Activated CD8-positive, alpha-beta memory T cell treated with anti-CD3 and anti-CD28 coated beads for 36 hours (primary cell): ENCODE results near the gene PFKM. TPM values are rescaled to one million over a fixed set of nuclear protein-coding genes. Genes with fewer than 3 reads are reported as not detected.

ENCODE experiments used
- CTCF ChIA-PET: fragments of 350-600 bp; sonication (Branson Sonifier 250); formaldehyde crosslinking; loops from one replicate; lab custom pipeline; 2021; ENCODE audit warnings: antibody characterized with exemption; lab: Charles Lee
- POLR2A ChIA-PET: fragments of 350-600 bp; sonication (Branson Sonifier 250); formaldehyde crosslinking; loops from one replicate; lab custom pipeline; 2021; ENCODE audit warnings: antibody characterized with exemption; lab: Charles Lee
- total RNA-seq, 2 experiments: library from RNA; stranded (reverse); gene quantifications; one replicate each; pipeline ENCODE4 v1.2.3, GENCODE V29; 2021

PFKM gene
- 10 to 100 TPM; 50.0 to 55.2 TPM for total RNA-seq

- ChIA-PET POLR2A (interaction anchor here (0.7 kb wide), 2 partner anchors 28 to 776 kb away, joined by 4 to 5 read pairs; no protein-coding TSS in a partner anchor), CTCF (no interaction called here)
Measured at GRCh38 chr12:48119078-48119833, at the start of gene PFKM. Gene PFKM, plus strand, starts transcription at chr12:48119364. Its CDS starts 3,411 bp downstream, at chr12:48122775.

GRCh38 chr12:48070033-48070432 lies 49.1 kb upstream of the PFKM start:
- ChIA-PET CTCF (no interaction called here), POLR2A (no interaction called here)

- ChIA-PET CTCF (no interaction called here), POLR2A (no interaction called here)
Measured at GRCh38 chr12:48070731-48071130, 48.4 kb upstream of the PFKM start.

- POLR2A ChIA-PET, result no interaction called here
- CTCF ChIA-PET, result no interaction called here
Measured at GRCh38 chr12:48071808-48072207, 47.4 kb upstream of the PFKM start.

GRCh38 chr12:48072266-48072665 lies 46.9 kb upstream of the PFKM start:
- ChIA-PET POLR2A (no interaction called here), CTCF (no interaction called here)

GRCh38 chr12:48074266-48074665 lies 44.9 kb upstream of the PFKM start:
- CTCF ChIA-PET, result no interaction called here
- POLR2A ChIA-PET, result no interaction called here

GRCh38 chr12:48075832-48076231 lies 43.3 kb upstream of the PFKM start:
- ChIA-PET POLR2A (no interaction called here), CTCF (no interaction called here)

- ChIA-PET CTCF (no interaction called here), POLR2A (no interaction called here)
Measured at GRCh38 chr12:48077111-48077510, 42.1 kb upstream of the PFKM start.

- CTCF ChIA-PET, result no interaction called here
Measured at GRCh38 chr12:48078901-48079300, 40.3 kb upstream of the PFKM start.

GRCh38 chr12:48080285-48080684 lies 38.9 kb upstream of the PFKM start:
- CTCF ChIA-PET, result interaction anchor here (0.5 kb wide), 1 partner anchor 547 kb away, joined by 3 read pairs; no protein-coding TSS in a partner anchor
- POLR2A ChIA-PET, result no interaction called here

More at GRCh38 chr12:48078901-48079300, 40.3 kb upstream of the PFKM start:
- POLR2A ChIA-PET, result no interaction called here

- ChIA-PET POLR2A (no interaction called here), CTCF (interaction anchor here (0.5 kb wide), 1 partner anchor 546 kb away, joined by 3 read pairs; no protein-coding TSS in a partner anchor)
Measured at GRCh38 chr12:48080821-48081220, 38.3 kb upstream of the PFKM start.

- CTCF ChIA-PET, result interaction anchor here (0.6 kb wide), 2 partner anchors 32 to 194 kb away, joined by 3 read pairs; no protein-coding TSS in a partner anchor
- POLR2A ChIA-PET, result no interaction called here
Measured at GRCh38 chr12:48084066-48084465, 35.1 kb upstream of the PFKM start.

- ChIA-PET CTCF (no interaction called here), POLR2A (no interaction called here)
Measured at GRCh38 chr12:48084841-48085460, 34.2 kb upstream of the PFKM start.

GRCh38 chr12:48086327-48086726 lies 32.8 kb upstream of the PFKM start:
- POLR2A ChIA-PET, result no interaction called here
- CTCF ChIA-PET, result no interaction called here

GRCh38 chr12:48092611-48093010 lies 26.6 kb upstream of the PFKM start:
- CTCF ChIA-PET, result interaction anchor here (0.6 kb wide), 1 partner anchor 592 kb away, joined by 3 read pairs; no protein-coding TSS in a partner anchor
- POLR2A ChIA-PET, result no interaction called here

- ChIA-PET POLR2A (no interaction called here), CTCF (interaction anchor here (0.6 to 1.7 kb wide), 2 partner anchors 14 to 56 kb away, joined by 3 to 4 read pairs; no protein-coding TSS in a partner anchor)
Measured at GRCh38 chr12:48104531-48104930, 14.6 kb upstream of the PFKM start.

- ChIA-PET POLR2A (interaction anchor here (1.0 to 1.3 kb wide), 2 partner anchors 52 to 92 kb away, joined by 4 to 7 read pairs; partner anchors contain the start of gene ASB8), CTCF (interaction anchor here (0.7 to 1.7 kb wide), 4 partner anchors 20 to 92 kb away, joined by 3 to 5 read pairs (median 4); no protein-coding TSS in a partner anchor)
Measured at GRCh38 chr12:48105321-48105866, 13.8 kb upstream of the PFKM start.

- ChIA-PET POLR2A (interaction anchor here (1.0 to 1.3 kb wide), 2 partner anchors 52 to 92 kb away, joined by 4 to 7 read pairs; partner anchors contain the start of gene ASB8), CTCF (interaction anchor here (1.1 to 1.7 kb wide), 4 partner anchors 10 to 91 kb away, joined by 3 to 5 read pairs (median 4); no protein-coding TSS in a partner anchor)
Measured at GRCh38 chr12:48105867-48106680, 13.1 kb upstream of the PFKM start, which contains the start of gene SENP1. Gene SENP1, minus strand, starts transcription at chr12:48106079. Its CDS starts 4,607 bp downstream, at chr12:48101472.
